DMS53 treated with DMSO at 0.1 percent for 48 hours (cell line): ENCODE data around the gene RAPGEF6.
"Not testable (repeated sequence)": the region's sequence is repeated elsewhere in the genome, so short reads cannot be mapped to it uniquely, and the experiment has no call there.

ENCODE experiments used
- DNase-seq: peaks from one replicate; lab custom pipeline; 2025; ENCODE audit not compliant: unreplicated experiment; lab: John Stamatoyannopoulos, UW

The RAPGEF6 gene

DNA sequence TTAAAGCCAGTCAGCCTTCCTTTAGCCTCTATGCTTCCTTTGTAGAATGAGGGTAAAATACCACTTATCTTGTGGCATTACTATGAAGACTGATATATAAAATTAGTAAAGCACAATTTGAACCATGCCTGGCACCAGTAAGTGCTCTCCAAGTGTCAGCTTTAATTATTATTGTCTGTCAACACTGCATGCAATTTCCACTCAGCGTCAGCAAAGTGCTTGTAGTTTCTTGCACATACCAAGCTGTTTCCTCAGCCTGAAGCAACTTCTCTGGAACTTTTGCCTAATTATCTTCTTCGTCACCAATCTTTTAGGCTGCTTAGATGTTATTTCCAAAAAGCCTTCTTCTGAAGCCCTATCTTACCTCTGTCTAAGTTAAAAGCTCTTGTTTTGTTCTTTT lies 193.8 kb downstream of the RAPGEF6 start:
- no peak for DNase-seq

DNA sequence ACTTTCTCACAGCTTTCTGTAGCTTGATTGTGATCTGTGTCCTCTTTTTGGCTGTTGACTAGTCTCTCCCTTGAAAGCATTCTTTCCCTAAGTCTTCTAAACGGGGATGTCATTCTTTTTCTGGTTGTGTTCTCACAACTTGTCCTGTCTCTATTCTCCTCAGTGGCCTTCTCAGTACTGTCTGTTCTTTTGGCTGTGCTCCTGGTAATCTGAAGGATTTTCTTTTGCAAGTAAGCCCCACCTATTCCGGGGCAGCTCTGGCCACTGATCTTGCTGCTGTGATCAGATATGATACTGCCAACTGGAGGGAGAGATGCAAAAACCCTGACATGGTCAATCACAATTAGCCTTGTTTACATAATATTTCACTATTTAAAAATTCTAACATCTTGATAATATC lies 198.9 kb downstream of the RAPGEF6 start:
- no peak for DNase-seq

DNA sequence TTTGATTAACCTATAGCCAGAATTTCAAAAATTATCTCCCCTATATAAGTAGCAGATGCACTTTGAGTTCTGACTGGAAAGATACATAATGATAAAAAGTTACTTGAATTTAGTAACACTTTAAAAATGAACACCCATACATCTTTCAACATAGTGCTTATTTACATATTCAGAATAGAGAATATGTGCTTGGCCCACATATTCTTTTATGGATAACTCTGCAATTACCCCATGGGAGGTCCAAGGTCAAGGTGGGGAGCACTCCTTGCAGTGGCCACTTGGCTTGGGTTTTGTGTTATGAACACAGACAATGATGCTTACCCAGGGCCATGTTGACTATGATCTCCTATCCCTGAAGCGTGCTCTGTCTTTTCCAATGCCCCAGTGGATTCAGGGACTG lies 201.9 kb downstream of the RAPGEF6 start:
- DNase-seq = no peak

DNA sequence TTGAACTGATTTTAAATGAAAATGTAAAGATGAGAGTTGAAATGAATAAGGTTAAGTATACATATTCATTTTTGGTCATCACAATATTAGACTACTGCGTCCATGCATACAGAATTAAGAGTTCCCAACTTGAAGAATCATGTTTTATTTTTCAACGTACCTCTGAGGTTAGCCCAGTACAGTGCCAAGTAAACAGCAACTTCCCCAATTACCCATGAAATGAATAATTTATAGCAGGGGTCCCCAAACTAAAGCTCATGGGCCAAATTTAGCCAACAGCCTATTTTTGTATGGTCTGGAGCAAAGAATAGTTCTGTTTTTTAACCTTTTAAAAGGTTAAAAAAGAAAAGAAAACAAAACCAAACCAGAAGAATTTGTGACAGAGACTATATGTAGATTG lies 203.2 kb downstream of the RAPGEF6 start:
- DNase-seq = no peak

DNA sequence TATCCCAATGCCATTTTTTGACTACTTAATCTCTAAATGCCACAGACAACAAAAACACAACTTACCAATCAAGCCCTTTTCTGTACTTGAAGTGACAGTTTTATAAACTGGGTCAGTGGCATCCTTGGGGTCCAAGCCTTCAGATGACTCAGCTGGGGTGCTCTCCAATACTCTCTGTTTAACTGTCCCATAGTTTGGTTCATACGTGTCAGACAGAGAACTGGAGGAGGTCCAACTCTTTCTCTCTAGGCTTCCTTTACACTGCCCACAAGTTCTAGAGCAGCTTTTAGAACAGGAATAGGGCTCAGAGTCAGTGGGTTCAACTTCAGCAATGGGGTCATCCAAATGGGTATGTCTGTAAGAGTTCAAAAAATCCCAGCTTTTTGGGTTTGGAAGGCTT lies 204.2 kb downstream of the RAPGEF6 start:
- no peak for DNase-seq

DNA sequence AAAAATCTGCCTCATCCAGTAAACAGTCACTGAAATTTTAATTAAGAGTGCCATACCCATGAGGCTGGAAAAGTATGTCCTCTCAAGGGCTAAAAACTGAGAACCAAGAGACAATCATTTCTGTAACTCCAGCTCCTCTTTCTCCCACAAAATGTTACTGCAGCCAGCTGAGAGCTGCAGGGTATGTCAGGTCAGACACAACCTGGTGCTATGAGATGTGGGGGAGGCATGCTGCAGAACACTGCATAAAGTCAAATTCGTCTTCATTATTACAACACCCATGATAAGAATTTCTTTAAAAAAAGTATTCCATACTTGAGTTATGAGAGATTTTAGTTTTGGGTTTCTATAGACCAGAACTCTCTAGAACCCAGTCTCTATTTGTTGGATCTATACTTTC lies 209.0 kb downstream of the RAPGEF6 start:
- DNase-seq = no peak

DNA sequence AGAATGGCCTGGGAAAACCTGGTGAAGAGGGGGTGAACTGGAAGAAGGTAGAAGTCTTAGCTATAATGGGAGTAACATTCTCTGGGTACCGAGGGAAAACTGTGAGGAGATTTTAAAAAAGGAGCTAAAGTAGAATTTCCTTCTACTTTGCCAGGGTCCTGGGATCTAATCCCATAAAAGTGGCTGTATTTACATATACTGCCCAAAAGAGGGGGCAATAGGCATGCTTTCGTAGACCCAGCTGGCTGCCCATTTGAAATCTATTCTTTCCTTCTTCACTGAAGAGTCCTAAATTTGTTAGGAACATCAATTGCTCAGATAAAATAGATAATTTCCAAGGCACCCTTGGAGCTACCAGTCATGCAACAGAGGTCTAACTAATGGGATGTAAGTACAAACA lies 212.0 kb downstream of the RAPGEF6 start:
- peak; percentile 57 for DNase-seq

DNA sequence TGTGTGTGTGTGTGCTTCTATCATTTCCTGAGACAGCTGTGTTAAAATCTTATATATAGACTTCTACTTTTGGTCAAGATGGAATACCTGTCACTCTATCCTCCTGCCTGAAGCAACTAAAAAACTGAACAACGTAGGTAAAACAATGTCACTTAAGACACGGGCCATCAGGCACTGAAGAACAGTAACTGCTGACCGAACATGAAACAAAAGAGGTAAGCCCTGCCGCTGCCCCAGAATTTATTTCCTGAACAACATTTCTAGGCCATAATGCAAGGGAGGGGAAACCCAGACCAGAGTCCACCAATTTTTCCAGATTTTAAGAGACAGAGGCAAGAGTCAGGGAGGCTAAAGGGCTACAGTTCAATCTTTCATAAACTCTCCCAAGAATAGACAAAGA lies 215.2 kb downstream of the RAPGEF6 start:
- DNase-seq = no peak

DNA sequence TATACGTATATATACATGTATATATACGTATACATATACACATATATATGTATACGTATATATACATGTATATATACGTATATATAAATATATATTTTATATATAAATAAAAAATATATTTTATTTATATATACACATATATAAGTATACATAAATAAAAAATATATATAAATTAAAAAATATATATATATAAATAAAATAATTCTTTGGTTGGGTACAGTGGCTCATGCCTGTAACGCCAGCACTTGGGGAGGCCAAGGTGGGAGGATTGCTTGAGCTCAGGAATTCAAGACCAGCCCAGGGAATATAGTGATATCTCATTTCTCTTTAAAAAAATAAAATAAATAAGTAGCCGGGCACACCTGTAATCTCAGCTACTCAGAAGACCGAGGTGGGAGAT lies 216.2 kb downstream of the RAPGEF6 start:
- DNase-seq = no peak

DNA sequence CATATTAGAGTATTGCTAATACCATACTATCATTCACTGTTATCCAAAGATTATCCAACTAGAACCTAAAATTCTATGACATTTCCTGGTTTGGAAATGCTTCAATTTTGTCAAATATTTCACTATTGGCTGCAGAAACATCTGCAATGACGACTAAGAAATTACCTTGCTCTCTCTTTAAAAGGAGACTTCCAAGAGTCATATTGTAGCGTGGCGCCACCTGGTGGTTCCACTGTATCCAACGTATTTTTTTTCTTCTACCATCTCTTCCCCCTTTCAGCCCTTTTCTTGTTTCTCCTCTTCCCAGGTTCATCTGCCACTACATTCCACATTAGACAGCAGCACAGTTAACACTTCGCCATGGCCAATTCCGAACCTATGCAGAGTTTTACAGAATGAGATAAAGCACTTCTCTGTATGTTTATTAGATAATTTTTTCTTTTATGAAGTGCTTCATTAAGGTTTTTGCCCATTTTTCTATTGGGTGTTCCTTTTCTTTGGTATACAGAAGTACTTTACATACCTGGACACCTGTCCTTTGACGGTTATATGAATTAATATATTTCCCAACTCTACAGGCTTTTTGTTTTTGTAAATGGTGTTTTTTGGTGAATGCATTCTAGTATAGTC lies 217.7 kb downstream of the RAPGEF6 start:
- DNase-seq = peak; percentile 74

DNA sequence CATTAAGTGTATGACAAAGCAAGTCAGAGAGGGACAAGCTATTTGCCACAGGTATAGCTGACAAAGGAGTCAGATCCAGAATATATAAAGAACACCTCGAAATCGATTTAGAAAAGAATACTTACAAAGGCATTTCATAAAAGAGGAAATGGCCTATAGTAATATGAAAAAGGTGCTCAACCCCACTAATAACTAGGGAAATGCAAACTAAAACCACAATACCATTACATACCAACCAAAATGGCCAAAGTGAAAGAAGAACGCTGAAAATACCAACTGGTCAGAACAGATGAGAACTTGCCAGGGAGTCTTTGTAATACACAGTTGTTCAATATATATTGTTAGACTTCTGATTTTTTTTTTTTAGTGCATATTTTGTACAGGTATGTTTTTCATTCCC lies 218.3 kb downstream of the RAPGEF6 start:
- no peak for DNase-seq

DNA sequence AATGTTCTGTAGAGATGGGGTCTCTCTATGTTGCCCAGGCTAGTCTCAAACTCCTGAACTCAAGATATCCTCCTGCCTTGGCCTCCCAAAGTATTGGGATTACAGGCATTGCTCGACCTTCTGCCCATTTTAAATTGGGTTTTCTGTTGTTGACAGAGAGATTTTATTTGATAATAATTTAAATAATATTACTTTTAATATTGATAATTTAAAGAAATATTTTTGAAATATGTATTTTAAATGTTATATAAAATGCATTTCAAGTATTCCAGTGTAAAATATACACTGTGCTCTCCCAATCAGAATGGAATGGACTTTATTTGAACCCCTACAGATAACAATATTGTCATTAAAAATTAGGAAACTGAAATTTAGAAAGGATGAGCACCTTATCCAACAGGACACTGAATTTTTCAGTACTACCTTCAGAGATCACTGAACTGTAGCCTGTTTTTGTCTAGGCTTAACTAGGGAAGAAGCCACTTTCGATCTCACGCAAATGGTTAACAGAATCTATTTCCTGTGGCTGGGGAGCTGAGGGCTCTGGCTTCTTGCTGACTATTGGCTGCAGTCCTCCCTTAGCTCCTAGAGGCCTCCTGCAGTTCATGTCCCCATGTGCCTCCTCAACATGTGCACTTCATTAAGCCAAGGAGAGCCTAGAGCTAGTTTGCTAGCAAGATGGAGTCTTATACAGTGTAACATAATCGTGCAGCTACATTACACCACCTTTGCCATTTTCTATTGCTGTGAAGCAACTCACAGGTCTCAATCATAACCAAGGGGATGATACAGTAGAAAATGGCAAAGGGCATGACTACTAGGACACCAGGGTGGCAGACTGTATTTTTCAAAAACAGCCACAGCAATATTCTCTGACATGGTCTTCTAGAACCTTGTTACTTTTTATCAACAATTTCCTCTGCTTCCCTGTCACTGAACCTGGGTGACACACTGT lies 221.1 kb downstream of the RAPGEF6 start:
- no peak for DNase-seq

DNA sequence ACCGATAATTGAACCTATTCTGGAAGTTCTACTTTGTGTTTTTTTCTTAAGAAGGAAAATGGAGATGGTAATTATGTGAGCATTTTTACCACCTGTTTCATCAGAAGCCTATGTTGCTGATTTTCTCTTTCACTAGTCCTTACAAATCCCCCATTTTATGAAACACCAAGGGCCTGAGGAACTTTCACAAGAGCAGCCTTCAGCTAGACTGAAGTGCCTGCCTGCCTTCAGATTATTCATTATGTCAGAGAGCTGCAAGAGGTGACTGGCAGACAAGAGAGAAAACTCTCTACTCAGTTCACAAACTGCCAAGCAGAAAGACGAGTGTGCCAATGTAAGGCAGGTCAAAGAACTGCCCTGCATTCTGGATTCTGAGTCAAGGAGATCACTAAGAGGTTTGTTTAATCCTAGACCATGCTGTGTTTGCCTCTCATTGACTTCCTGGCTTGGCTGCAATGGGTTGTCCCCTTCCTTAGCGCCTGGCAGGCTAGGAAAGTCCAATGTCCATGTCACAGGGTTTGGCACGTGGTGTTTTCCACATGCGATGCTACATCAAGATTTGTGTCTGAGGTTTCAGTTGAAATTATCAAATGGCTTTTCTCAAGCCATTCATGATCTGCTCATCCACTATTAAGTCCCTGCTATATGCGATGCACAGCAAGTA lies 227.9 kb downstream of the RAPGEF6 start:
- no peak for DNase-seq

DNA sequence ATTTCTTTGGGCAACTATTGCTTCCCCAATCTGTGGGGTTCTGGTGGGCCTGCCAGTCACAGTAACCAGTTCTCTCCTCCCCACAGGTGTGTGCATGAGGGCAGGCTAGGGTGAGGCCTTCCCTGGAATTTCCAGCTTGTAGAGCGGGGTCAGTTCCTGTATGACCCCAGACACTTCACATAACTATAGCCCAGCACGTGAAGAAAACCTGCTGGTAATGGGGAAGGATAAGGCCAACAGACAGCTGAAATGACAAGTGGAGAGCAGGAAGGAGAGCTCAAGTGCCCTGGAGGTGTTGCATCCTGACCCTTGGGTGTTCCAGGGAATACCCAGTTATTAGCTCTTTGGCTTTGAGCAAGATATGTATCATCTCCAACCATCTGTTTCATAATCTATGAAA lies 229.0 kb downstream of the RAPGEF6 start:
- DNase-seq = no peak

DNA sequence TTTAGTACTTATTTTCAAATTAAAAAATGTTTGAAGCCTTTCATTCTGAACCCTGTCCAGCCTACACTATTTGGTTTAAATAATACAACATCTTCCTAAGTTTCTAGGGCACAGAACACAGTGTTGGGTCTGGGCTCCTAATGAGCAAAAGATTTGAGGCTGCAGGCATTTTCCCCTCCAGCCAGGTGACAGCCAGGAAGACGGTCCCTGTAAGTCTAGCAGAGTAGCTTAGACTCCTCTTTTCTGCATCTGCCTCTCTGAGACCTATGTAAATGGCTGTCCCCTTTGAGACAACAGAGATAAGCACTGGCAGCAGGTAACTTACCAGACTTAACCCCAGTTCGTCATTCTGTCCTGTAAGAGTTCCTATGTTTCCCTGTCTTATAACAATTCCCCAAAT lies 229.4 kb downstream of the RAPGEF6 start:
- no peak for DNase-seq

DNA sequence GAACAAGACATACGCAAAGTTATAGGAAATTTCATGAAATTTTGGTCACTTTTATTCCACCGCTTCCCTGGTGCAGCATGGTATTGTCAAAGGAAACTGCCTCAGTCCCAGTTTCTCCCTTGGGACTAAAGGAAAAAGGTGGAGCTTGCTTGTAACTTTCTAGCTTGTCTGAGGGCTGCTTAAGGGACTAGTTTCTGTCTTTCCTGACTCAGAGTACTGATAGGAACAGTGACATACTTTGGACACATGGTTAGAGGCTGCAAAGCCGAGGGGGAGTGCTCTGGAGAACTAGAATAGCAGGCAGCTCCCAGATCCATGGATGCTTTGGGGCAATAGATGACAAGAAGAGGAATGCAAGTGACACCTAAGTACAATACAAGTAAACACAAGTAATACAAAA lies 234.4 kb downstream of the RAPGEF6 start:
- DNase-seq = no peak

DNA sequence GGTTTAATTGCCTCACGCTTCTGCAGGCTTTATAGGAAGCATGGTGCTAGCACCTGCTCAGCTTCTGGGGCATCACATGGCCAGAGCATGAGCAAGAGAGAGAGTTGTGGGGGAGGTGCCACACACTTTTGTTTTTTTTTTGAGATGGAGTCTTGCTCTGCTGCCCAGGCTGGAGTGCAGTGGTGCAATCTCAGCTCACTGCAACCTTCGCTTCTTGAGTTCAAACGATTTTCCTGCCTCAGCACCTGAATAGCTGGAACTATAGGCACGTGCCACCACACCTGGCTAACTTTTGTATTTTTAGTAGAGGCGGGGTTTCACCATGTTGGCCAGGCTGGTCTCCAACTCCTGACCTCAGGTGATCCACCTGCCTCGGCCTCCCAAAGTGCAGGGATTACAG lies 236.0 kb downstream of the RAPGEF6 start:
- DNase-seq = not testable (repeated sequence)

DNA sequence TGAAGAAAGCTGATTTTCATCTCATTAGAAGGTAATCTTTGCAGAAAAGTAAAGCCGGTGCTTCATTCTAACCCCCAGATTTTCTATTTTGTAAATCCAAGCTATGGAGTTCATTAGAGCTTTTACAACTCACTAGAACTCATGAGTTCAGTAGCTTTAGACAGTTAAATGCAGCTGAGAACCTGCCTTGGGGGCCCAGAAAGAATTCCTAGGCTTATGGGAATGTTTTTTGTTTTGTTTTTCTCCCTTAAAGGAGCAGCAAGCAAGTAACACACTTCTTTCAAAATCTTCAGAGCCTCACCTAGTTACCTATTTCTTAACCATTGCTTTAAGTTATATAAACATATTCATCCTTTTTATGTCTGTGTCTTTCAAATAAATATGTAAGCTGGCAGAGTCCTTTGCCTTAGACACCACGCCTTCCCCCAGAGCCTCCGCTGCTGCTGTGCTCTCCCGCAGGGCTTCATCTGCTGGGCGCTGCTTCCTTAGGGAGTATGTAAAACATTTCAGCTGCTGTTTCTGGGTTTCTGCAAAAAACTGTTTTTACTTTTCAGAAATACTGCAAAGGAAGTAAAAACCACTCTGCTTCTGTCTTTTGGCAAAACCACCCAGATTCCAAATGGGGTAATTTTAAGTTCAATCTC lies 238.3 kb downstream of the RAPGEF6 start:
- DNase-seq = no peak

DNA sequence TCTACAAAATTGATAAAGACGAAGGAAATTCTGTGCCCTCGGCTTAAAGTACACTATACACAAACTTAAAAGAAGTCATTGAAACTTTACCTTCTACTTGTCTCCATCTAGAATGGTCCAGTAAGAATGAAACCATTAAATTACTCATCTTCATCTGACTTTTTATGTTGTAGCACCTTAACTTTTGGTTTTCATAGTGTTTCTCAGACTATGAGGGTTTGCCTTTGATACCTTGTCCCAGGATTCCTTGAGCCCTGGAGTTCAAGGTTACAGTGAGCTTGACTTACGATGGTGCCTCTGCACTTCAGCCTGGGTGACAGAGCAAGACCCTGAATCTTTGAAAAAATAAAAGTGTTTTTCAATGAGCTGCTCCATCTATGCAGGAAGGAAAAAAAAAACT lies 239.0 kb downstream of the RAPGEF6 start:
- DNase-seq = no peak

DNA sequence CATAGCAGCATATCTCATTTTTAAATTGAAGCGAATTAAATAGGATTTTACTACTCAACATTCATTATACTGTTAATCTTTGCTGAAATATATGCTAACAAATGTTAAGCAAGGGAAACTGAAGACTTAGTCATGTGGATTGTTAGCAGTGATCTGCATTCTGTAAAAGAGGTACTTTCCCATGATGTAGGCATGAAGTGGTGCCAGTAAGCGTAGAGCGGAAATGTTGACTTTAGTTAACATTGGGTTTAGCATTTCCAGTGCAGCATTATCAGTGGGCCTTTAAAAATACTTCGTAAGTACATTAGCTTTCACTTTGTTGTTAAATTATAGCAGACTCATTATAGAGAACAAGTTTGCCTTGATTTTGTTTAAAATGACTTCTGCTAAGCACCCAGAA lies 240.9 kb downstream of the RAPGEF6 start:
- no peak for DNase-seq

DNA sequence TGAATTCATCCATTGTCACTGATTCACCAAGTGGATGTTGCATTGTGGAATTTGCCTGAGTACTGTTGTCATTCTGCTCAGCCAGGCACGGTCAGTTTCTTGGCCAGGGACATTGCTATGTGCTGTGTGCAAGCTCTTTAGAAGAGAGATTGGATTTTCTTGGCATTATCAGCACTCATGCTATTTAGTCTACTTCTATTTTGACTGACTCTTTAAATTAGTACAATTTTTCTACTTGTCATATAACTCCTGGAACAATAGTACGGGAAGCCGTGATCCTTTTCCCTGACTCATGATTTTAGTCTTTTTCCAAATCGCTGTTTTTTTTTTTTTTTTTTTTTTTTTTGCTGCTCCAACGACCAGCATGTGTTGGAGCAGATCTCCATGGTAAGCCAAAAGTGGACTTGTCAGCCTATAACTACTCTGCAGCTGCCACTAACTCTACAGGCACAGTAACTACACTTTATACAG lies 241.5 kb downstream of the RAPGEF6 start:
- DNase-seq = no peak
